ENCODE results near the gene MS4A1.
A peak's percentile ranks its signal among the peaks of the same experiment; 100 is the strongest.

MS4A1 gene

GRCh38 chr11:60485987-60486386 is 30.3 kb downstream of the MS4A1 start:
- no peak for TF ChIP-seq CTCF (IDR thresholded peaks at IDR 0.05)
- intact Hi-C loops (cut with DNase I; ENCODE audit: low total_unique reads) = no loop called here
- Histone ChIP-seq H3K9me3 (no peaks in the 10 kb centered on the region), H3K36me3 (no peaks in the 10 kb centered on the region), H3K27me3 (no peaks in the 10 kb centered on the region), H3K4me1 (no peaks in the 10 kb centered on the region), H3K27ac (no peak overlapping the region), H3K4me3 (no peak overlapping the region)
- DNase-seq = no peak

GRCh38 chr11:60492488-60493009 is 36.9 kb downstream of the MS4A1 start, which contains the start of gene MS4A12:
TSS of gene MS4A12 (plus strand) at chr11:60492778. CDS start at chr11:60497319, 4,541 bp downstream.
- Histone ChIP-seq H3K4me3 (no peak within 1 kb of the TSS), H3K4me1 (no peaks in the 10 kb centered on the region), H3K27me3 (no peaks in the 10 kb centered on the region), H3K36me3 (no peaks in the 10 kb centered on the region), H3K27ac (no peak within 1 kb of the TSS), H3K9me3 (no peaks in the 10 kb centered on the region)
- intact Hi-C loops (cut with DNase I; ENCODE audit: low total_unique reads) = no loop called here
- DNase-seq = no peak
- TF ChIP-seq CTCF (IDR thresholded peaks at IDR 0.05) = no peak

GRCh38 chr11:60493454-60493853 is 37.8 kb downstream of the MS4A1 start:
- no peaks in the 10 kb centered on the region for H3K36me3 ChIP-seq
- H3K4me3 ChIP-seq = no peak overlapping the region
- no peak overlapping the region for H3K27ac ChIP-seq
- no peaks in the 10 kb centered on the region for H3K27me3 ChIP-seq
- intact Hi-C loops (cut with DNase I; ENCODE audit: low total_unique reads) = no loop called here
- H3K9me3 ChIP-seq = no peaks in the 10 kb centered on the region
- no peak for DNase-seq
- H3K4me1 ChIP-seq = no peaks in the 10 kb centered on the region
- TF ChIP-seq CTCF (IDR thresholded peaks at IDR 0.05) = no peak

- TF ChIP-seq CTCF (IDR thresholded peaks at IDR 0.05) = no peak
- intact Hi-C loops (cut with DNase I; ENCODE audit: low total_unique reads) = no loop called here
- no peaks in the 10 kb centered on the region for H3K27me3 ChIP-seq
- no peaks in the 10 kb centered on the region for H3K36me3 ChIP-seq
- no peak for DNase-seq
- H3K4me1 ChIP-seq = no peaks in the 10 kb centered on the region
- no peak overlapping the region for H3K4me3 ChIP-seq
- no peaks in the 10 kb centered on the region for H3K9me3 ChIP-seq
- no peak overlapping the region for H3K27ac ChIP-seq
These were observed 42.8 kb downstream of the MS4A1 start for GRCh38 chr11:60498399-60498798.

GRCh38 chr11:60498853-60499252 is 43.2 kb downstream of the MS4A1 start:
- no peaks in the 10 kb centered on the region for H3K27me3 ChIP-seq
- intact Hi-C loops (cut with DNase I; ENCODE audit: low total_unique reads) = no loop called here
- DNase-seq = peak in 1 of 2 donors; percentile 28
- H3K4me1 ChIP-seq = no peaks in the 10 kb centered on the region
- TF ChIP-seq CTCF (IDR thresholded peaks at IDR 0.05) = no peak
- no peak overlapping the region for H3K4me3 ChIP-seq
- H3K9me3 ChIP-seq = no peaks in the 10 kb centered on the region
- no peak overlapping the region for H3K27ac ChIP-seq
- H3K36me3 ChIP-seq = no peaks in the 10 kb centered on the region

Data from tibial artery (tissue), 4 donors.